GM19468 (cell line): Measurements from ENCODE around the gene KLHL11.
A peak's percentile ranks its signal among the peaks of the same experiment; 100 is the strongest.

Experiments used
- ATAC-seq: cut with Tn5 transposase; IDR thresholded peaks from one replicate; pipeline ENCODE4 v1.9.1; 2021; ENCODE audit warnings: mild to moderate bottlenecking, moderate library complexity, moderate number of reproducible peaks; ENCODE audit not compliant: unreplicated experiment; ENCODE audit errors: extremely low read depth

The KLHL11 gene, protein sequence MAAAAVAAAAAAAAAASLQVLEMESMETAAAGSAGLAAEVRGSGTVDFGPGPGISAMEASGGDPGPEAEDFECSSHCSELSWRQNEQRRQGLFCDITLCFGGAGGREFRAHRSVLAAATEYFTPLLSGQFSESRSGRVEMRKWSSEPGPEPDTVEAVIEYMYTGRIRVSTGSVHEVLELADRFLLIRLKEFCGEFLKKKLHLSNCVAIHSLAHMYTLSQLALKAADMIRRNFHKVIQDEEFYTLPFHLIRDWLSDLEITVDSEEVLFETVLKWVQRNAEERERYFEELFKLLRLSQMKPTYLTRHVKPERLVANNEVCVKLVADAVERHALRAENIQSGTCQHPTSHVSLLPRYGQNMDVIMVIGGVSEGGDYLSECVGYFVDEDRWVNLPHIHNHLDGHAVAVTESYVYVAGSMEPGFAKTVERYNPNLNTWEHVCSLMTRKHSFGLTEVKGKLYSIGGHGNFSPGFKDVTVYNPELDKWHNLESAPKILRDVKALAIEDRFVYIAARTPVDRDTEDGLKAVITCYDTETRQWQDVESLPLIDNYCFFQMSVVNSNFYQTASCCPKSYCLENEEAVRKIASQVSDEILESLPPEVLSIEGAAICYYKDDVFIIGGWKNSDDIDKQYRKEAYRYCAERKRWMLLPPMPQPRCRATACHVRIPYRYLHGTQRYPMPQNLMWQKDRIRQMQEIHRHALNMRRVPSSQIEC

DNA sequence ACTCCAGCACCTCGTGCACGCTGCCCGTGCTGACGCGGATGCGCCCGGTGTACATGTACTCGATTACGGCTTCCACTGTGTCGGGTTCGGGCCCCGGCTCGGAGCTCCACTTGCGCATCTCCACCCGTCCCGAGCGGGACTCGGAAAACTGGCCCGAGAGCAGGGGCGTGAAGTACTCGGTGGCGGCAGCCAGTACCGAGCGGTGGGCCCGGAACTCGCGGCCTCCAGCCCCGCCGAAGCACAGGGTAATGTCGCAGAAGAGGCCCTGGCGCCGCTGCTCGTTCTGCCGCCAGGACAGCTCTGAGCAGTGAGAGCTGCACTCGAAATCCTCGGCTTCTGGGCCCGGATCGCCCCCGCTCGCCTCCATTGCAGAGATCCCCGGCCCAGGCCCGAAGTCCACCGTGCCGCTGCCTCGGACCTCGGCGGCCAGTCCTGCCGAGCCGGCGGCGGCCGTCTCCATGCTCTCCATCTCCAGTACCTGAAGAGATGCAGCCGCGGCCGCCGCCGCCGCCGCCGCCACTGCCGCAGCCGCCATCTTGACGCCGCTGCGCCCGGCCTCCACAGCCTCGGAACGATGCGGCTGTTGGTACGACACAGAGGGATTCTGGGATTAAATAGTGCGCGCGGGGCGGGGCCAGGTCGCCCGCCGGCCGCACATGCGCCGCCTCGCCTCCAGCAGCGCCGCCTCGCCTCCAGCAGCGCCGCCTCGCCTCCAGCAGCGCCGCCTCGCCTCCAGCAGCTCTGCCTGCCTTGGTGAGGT is at the start of gene KLHL11:
TSS of gene KLHL11 (minus strand) at position 588 of the 760 bp plus-strand sequence. CDS start at position 535, 53 bp downstream.
- ATAC-seq = peak; percentile 65

DNA sequence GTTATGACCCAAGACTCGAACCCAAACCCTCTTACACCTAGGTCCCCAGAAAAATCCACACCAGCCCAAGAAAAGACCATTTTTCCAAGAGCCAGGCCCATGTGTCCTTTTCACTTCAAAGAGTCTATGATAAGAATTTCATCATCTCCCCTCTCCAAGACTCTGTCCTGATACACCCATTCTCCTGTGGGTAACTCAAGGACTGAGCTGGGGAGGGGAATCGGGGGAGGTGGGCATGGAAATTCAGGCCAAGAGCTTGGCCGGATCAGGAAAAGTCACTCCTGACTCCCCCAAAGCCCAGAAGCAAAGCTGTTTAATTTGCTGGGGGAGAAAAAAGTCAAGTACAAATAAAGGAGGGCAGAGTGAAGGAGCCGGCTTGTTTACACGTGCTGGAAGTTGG is 49.8 kb upstream of the KLHL11 start:
- no peak for ATAC-seq

DNA sequence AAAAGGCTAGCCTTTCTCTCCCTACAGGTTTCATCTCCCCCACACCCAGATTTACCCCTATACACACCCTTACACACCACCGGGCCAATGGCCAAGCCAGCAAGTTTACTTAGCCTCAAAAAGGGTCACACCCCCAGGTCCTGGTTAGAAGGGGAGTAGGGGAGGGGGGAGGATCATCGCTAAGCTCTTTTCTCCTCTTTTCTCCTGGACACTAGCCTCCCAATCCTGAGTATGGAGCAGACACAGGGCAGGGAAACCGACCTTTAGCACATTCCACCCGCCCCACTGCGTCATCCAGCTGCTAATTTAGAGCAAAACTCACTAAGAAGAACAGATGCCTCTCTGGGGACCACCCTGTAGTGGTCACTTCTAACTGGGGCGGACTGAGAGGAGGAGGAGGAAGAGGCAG is 49.1 kb upstream of the KLHL11 start:
- ATAC-seq = no peak

DNA sequence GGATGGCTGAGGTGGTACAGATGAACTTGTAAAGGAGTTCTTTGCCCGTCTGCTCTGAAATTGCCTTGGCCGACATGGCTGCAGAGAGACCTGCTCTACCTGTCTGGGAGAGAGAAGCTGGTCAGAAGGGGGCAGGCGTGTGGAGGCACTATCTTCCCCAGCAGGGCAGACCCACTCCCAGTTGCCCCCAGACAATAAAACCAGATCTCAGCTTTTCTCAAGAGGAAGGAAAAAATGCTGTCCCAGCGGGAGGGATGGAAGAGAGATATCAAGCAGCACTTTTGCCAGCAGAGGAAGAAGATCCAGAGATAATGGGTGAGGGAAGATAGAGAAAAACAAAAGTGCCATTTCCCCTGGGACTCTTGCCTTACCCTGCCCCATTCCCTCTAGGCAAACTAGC is 48.6 kb upstream of the KLHL11 start:
- ATAC-seq = no peak

DNA sequence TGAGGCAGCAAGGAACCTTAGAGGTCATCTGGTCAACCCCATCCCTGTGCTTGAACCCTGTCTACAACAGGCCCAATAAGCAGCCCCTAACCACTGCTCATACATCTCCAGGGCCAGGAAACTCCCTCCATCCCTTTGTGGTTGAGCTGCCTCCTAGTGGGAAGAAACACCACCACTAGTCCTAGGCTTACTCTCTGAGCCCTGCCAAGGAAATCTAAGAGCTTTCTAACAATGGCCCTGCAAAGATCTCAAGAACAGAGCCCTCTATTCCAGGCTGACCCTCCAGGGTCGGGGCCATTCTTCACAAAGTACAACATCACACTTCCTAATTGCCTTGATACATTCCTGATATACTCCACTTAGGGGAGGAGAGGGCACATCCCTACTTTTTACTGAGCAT is 47.7 kb upstream of the KLHL11 start:
- ATAC-seq = no peak

DNA sequence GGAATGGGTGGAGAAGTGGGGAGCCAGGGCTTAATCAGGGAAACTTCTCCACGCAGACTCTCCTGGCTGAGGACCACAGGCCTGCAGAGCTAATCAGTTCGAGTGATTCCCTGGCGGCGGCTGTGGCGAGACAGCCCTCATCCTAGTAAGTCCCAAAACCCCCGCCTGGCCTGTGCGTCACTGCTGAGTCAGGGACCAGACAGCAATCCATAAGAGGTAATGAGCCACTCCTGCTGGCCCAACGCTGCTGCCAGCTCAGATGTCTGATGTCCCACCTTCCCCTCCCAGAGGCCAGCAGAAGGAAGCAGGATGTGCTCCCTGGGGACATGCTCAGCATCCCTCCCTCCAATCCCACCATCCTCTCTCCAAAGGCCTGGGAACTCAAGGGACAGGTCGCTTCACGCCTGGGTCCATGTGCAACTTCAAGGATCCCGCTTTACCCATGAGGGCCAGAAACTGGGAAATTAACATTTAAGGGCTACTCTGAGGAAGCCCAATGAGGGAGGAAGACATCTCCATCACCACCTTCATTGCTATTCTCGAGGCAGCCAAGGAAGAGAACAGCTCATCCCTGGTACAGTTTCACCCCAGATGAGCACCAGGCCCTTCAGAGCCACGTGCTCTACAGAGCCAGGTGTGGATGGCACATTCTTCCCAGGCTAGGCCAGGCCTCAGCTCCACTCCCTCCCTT is 45.6 kb upstream of the KLHL11 start:
- ATAC-seq = no peak

DNA sequence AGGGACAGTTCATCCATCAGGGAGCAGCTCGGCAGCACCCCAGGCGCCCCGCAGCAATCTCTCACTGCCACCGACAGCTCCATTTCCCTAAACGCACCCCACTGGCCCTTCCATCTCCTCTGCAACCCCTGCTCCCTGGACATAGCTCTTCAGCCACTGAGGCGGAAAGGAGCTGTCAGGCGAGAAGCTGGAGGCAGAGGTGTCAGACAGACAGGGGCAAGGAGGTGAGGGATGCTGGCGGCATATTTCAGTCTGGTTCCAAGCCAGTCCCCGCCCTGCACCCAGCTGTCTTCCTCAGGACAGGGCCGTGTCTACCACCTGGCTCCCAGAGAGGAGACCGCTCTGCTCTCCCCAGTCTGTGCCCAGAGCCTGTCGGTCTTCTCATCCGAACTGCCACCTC is 43.9 kb upstream of the KLHL11 start:
- ATAC-seq = no peak

DNA sequence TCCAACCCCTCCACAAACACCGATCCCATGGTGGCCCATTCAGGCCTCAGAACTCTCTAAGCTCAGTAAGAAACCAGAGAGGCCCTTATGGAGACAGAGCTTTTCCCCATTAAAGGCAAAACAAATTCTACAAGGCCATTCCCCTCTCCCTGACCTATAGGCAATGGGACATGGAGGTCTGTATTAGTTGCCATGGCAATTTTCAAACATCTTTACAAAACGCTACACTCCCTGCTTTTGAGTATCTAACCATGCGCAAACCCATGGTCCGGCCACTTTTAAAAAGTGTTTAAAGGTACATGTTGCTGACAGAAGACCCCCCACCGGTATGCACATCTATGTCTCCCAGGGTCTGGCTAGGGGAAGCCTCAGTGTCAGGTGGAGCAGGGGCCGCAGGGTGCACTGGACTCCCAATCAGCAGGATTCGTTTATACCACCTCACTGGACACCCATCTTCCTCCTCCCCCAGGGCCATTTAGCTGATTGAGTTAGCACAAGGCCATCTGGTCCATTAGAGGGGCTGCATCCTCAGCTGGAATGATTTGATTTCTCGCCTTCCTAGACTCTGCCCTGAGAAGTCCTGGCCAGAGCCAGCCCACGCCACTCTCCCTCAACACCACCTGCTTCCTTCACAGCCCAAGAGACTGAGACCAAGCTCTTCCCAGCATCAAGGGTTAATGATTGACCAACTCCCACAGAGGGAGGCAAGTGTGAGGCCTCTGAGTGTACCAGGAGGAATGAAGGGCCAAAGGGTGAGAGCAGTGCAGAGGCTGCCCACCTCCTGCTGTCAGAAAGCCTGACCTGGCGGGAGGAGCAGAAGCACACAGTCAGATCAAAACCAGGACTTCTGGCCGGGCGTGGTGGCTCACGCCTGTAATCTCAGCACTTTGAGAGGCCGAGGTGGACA is 42.7 kb upstream of the KLHL11 start:
- no peak for ATAC-seq

DNA sequence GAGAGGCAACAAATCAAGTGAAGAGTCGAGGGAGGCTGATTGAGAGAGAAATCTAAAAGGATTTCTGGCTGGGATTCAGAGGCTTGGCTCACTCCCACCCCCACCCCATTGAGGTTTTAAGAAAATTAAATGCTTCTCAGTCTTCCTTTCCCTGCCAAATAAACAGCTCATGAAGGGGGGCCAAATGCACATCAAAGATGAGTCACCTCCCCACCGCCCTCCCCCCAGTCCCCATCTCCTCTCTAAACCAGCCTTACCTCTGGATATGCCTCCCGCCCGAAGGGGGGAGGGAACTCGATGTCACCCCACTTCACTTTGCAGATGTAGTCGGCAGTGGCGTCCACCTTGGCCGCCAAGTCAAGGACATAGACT is 41.9 kb upstream of the KLHL11 start:
- no peak for ATAC-seq

DNA sequence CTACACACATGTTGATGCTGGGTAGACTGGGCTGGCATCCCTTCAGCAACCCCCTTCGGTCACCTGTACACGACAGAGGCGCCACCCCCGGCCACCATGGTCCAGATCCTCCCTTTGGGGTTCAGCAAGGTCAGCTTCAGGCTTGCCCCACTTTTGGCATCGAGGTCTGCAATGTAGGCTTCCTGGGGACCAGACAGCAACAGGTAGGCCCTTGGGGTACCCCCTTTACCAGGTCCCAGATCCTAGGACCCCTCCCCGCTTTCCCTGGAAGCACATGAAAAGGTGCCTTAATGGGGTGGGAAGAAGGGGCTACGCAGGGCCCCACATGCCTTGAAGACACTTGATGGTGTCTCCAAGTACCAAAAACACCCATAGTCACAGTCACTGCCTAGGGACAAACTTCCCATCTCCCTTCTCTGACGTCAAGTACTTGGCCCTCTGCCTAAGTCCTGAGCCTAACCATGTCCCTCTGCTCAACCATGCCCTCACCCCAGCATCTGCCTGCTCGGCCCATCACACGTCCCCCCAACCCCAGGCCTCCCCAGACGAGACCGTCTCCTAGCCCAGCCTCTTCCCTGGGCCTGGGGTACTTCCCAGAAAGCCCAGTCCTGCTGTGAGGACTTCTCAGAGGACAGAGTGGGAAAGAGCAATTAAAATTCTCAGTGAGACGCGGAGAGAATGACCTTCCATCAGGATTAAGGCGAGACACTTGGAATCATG is 41.4 kb upstream of the KLHL11 start:
- no peak for ATAC-seq

DNA sequence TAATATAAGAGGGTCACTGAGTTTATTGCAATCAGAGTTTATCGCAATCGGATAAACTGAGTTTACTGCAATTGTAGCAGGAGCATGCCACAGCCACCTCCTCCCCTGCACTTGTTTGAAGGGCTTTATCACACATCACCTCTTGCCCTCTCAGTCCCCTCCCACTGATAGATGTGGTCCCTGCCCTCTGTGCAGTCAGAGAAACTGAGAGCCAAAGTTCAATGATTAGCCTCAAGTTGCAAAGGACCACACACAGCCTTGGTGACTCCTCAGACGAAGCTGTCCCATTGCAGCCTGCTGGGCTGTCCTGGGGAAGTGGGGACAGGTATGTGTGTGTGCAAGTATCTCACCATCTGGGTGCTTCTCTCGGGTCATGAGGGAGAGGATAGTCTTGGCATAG is 39.9 kb upstream of the KLHL11 start:
- no peak for ATAC-seq

DNA sequence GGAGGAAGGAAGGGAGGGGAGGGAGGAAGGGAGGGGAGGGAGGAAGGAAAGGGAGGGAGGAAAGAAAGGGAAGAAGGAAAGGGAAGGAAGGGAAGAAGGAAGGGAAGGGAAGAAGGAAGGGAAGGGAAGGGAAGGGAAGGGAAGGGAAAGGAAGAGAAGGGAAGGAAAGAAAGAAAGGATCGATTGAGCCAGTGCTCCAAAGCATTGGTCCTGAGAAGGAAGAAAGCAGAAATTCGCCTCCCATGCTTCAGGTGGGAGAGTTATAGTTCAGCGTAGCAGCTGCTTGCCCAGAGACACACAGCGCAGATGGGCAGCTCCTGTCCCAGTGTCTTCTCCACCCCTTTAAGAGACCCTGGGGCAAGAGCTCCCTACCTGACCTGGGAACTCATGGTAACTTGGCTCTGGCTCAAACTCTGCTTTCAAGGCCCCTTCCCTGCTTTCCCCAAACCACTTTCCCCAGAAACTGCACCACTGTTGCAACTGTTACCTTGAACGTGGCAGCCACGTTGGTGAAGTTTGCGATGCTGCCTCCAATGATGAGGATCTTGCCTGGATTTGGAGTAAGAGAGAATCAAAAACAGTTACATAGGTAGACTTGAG is 39.1 kb upstream of the KLHL11 start:
- no peak for ATAC-seq

DNA sequence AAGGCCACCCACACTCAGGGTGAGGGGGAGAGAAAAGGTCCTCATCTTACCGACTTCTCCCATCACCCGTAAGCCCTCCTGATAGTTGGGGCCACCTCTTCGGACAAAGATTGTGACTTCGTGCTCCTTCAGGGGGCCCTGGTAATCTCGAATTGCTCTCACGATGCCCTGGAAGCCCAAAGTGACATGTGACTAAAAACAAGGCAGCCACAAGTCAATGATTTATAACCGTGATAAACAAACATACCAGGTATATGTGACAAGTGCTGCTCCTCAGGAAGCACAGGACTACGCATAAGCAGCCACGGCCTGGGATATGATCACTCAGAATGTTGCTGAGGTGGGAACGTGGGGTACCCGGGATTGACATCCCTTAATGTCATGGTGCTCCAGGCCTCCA is 36.4 kb upstream of the KLHL11 start:
- ATAC-seq = no peak

DNA sequence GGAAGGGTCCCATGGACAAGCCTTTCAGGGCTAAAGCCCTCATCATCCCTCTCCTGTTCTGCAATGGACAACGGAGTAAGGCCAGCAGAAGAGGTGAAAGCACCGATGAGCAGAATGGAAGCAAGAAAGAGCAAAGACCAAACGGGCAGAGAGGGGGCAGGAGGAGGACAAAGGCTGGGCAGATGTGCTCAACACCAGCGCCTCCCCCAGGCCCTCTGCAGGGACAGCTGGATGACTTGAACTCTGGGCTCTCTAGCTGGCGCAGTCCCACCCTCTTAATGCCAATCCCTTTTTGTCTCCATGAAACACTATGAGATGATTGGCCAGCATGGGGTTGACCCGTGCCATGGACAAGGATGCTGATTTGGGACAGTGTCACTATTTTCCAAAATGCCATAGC is 31.5 kb upstream of the KLHL11 start:
- no peak for ATAC-seq

DNA sequence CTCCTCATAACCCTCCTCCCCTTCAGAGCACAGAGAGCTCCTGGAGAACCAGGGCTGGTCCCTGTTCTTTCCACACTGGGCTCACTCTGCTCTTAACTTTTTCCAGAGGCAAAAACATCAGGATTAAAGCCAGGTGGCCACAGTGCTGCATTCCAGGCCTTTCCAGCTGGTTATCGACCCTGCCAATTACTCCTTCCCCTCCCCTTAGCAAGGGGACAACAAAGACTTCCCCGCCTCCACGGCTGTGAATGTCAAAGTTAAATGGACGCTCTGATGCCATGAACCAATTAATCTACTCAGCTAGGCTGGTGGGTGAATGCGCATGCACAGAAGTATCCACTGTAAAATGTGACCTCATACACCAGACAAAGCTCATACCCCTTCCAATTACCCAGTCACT is 30.4 kb upstream of the KLHL11 start:
- ATAC-seq = no peak

DNA sequence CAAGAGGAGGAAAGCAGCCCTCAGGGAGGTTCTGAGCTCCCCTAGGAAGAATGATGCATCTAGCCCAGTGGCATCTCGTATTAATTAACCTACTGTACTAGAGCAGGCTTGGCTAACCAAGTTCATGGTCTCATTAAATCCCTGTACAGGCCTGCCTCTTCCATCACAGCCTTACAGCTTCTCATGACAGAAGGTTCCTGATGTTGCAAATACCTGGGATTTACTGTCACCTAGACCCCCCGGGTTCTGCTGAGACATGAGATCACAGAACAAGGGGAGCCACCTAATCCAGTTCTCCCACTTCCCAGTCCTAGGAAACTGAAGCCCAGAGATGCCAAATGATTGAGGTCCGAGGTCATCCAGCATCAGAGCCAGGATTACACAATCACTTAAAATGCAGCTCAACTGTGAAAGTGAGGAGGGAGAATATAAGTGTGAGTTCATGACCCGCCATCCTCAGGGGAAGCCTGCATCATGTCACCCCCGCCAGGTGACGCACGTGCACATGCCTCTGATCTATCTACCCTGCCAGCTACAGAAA is 29.6 kb upstream of the KLHL11 start:
- no peak for ATAC-seq

DNA sequence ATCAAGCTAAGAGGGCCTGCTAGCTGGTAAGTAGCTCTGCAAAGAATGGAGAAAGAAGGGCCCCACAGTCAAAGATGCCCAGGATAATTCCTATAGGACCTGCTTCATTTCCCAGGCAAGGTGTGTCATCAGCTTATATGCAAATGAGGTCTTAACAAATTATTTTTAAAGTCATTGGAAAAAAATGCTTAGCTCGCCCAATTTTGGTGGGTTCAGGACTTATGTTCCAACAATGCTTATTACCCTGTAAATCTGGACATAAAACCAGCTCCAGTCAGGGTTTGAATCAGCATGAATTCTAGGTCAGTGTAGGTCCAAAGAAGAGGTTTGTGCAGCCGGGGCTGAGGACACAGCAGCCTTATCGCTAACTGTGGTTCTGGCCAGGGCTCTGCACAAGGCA is 28.2 kb upstream of the KLHL11 start:
- no peak for ATAC-seq

DNA sequence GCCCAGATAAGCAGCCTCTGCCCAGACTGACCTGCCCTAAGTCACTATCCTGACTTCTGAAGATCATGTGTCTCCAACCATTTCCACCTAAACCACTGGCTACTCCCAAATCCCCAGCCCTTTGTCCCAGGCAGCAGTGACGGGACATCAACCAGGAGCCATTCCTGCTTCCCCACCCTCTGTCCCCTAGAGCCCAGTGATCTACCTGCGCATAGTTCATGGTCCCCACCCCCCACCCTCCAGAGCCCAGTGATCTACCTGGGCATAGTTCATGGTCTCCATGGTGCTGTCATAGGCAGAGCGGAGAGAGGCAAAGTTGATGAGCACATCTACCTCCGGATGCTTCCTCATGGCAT is 26.8 kb upstream of the KLHL11 start:
- ATAC-seq = no peak
